ENCODE data around the gene EXOC6.

Gene EXOC6

GRCh38 chr10:93026072-93026471, 177.8 kb downstream of the EXOC6 start:
- no peak overlapping the region for H2BK120ac ChIP-seq (ENCODE audit: insufficient read depth, low read length, poor library complexity)
- no CpG with 5 or more reads among the region's 2 CpGs for whole genome bisulfite sequencing (ENCODE audit: extremely low coverage, insufficient coverage, insufficient read length)
- peaks cover 4% of the 10 kb centered on the region for H3K79me1 ChIP-seq (ENCODE audit: low read length)
- H3K4me1 ChIP-seq (ENCODE audit: control insufficient read depth in 1 of 2, insufficient read depth in 2 of 2, low read length in 2 of 2) = peaks cover 3% of the 10 kb centered on the region in 2 experiments
- no peak overlapping the region for H2AFZ ChIP-seq (ENCODE audit: insufficient read depth, low read length, poor library complexity)
- H4K12ac ChIP-seq (ENCODE audit: low read depth, low read length) = no peak overlapping the region
- no peak overlapping the region for H3K14ac ChIP-seq (ENCODE audit: low read length)
- no peak for DNase-seq
- no peak overlapping the region for H2BK5ac ChIP-seq (ENCODE audit: low read depth, low read length, poor library complexity)
- H4K91ac ChIP-seq (ENCODE audit: low read depth, low read length) = no peak overlapping the region
- H3K18ac ChIP-seq (ENCODE audit: low read length) = no peak overlapping the region
- H3K23ac ChIP-seq (ENCODE audit: low read length) = no peak overlapping the region
- H2BK12ac ChIP-seq (ENCODE audit: low read length) = no peak overlapping the region
- H3K79me2 ChIP-seq (ENCODE audit: control insufficient read depth, insufficient read depth, low read length, poor library complexity) = no peaks in the 10 kb centered on the region
- no peak overlapping the region for H3K9ac ChIP-seq (ENCODE audit: low read length)
- no peak overlapping the region for H3K27ac ChIP-seq (ENCODE audit: low read depth, low read length)
- H3K36me3 ChIP-seq (ENCODE audit: control insufficient read depth in 1 of 2, insufficient read depth in 2 of 2, low read length in 2 of 2) = no peaks in the 10 kb centered on the region
- no peak overlapping the region for H2AK5ac ChIP-seq (ENCODE audit: low read length)
- H3K4me3 ChIP-seq (ENCODE audit: low read depth, low read length) = no peak overlapping the region
- H4K8ac ChIP-seq (ENCODE audit: low read depth, low read length) = no peak overlapping the region
- no peak overlapping the region for H3K4ac ChIP-seq (ENCODE audit: low read depth, low read length)
- no peak overlapping the region for H3K4me2 ChIP-seq (ENCODE audit: low read length)
- no peaks in the 10 kb centered on the region for H3K27me3 ChIP-seq (ENCODE audit: insufficient read depth, low read length)
- peaks cover 2% of the 10 kb centered on the region for H3K9me3 ChIP-seq (ENCODE audit: insufficient read depth, low read depth, low read length)

GRCh38 chr10:93027508-93027907, 179.2 kb downstream of the EXOC6 start:
- H3K36me3 ChIP-seq (ENCODE audit: control insufficient read depth in 1 of 2, insufficient read depth in 2 of 2, low read length in 2 of 2) = no peaks in the 10 kb centered on the region
- no peak overlapping the region for H3K4ac ChIP-seq (ENCODE audit: low read depth, low read length)
- peaks cover 4% of the 10 kb centered on the region for H3K79me1 ChIP-seq (ENCODE audit: low read length)
- H2AK5ac ChIP-seq (ENCODE audit: low read length) = no peak overlapping the region
- H3K27ac ChIP-seq (ENCODE audit: low read depth, low read length) = no peak overlapping the region
- H3K4me3 ChIP-seq (ENCODE audit: low read depth, low read length) = no peak overlapping the region
- H3K4me2 ChIP-seq (ENCODE audit: low read length) = no peak overlapping the region
- no peaks in the 10 kb centered on the region for H3K79me2 ChIP-seq (ENCODE audit: control insufficient read depth, insufficient read depth, low read length, poor library complexity)
- H3K9me3 ChIP-seq (ENCODE audit: insufficient read depth, low read depth, low read length) = peaks cover 4% of the 10 kb centered on the region
- DNase-seq = no peak
- H2BK12ac ChIP-seq (ENCODE audit: low read length) = no peak overlapping the region
- no peak overlapping the region for H4K8ac ChIP-seq (ENCODE audit: low read depth, low read length)
- no peak overlapping the region for H2BK120ac ChIP-seq (ENCODE audit: insufficient read depth, low read length, poor library complexity)
- no peak overlapping the region for H2BK5ac ChIP-seq (ENCODE audit: low read depth, low read length, poor library complexity)
- no peaks in the 10 kb centered on the region for H3K27me3 ChIP-seq (ENCODE audit: insufficient read depth, low read length)
- no peak overlapping the region for H3K14ac ChIP-seq (ENCODE audit: low read length)
- H2AFZ ChIP-seq (ENCODE audit: insufficient read depth, low read length, poor library complexity) = no peak overlapping the region
- peaks cover 3 to 8% of the 10 kb centered on the region in 2 experiments for H3K4me1 ChIP-seq (ENCODE audit: control insufficient read depth in 1 of 2, insufficient read depth in 2 of 2, low read length in 2 of 2)
- no peak overlapping the region for H3K23ac ChIP-seq (ENCODE audit: low read length)
- no peak overlapping the region for H4K91ac ChIP-seq (ENCODE audit: low read depth, low read length)
- H3K18ac ChIP-seq (ENCODE audit: low read length) = no peak overlapping the region
- H4K12ac ChIP-seq (ENCODE audit: low read depth, low read length) = no peak overlapping the region
- H3K9ac ChIP-seq (ENCODE audit: low read length) = no peak overlapping the region

- H3K4me2 ChIP-seq (ENCODE audit: low read length) = no peak overlapping the region
- H2BK12ac ChIP-seq (ENCODE audit: low read length) = no peak overlapping the region
- peaks cover 4% of the 10 kb centered on the region for H3K79me1 ChIP-seq (ENCODE audit: low read length)
- peak in 1 of 2 donors; percentile 40 for DNase-seq
- no peaks in the 10 kb centered on the region for H3K27me3 ChIP-seq (ENCODE audit: insufficient read depth, low read length)
- no peak overlapping the region for H2BK120ac ChIP-seq (ENCODE audit: insufficient read depth, low read length, poor library complexity)
- H3K27ac ChIP-seq (ENCODE audit: low read depth, low read length) = no peak overlapping the region
- H3K18ac ChIP-seq (ENCODE audit: low read length) = no peak overlapping the region
- peaks cover 3 to 8% of the 10 kb centered on the region in 2 experiments for H3K4me1 ChIP-seq (ENCODE audit: control insufficient read depth in 1 of 2, insufficient read depth in 2 of 2, low read length in 2 of 2)
- H3K23ac ChIP-seq (ENCODE audit: low read length) = no peak overlapping the region
- no peak overlapping the region for H2BK5ac ChIP-seq (ENCODE audit: low read depth, low read length, poor library complexity)
- H4K8ac ChIP-seq (ENCODE audit: low read depth, low read length) = no peak overlapping the region
- no peak overlapping the region for H2AFZ ChIP-seq (ENCODE audit: insufficient read depth, low read length, poor library complexity)
- no peak overlapping the region for H3K14ac ChIP-seq (ENCODE audit: low read length)
- H4K91ac ChIP-seq (ENCODE audit: low read depth, low read length) = no peak overlapping the region
- no peaks in the 10 kb centered on the region for H3K79me2 ChIP-seq (ENCODE audit: control insufficient read depth, insufficient read depth, low read length, poor library complexity)
- H3K4ac ChIP-seq (ENCODE audit: low read depth, low read length) = no peak overlapping the region
- WGBS (ENCODE audit: extremely low coverage, insufficient coverage, insufficient read length) = no CpG with 5 or more reads among the region's 2 CpGs
- H4K12ac ChIP-seq (ENCODE audit: low read depth, low read length) = no peak overlapping the region
- no peaks in the 10 kb centered on the region for H3K36me3 ChIP-seq (ENCODE audit: control insufficient read depth in 1 of 2, insufficient read depth in 2 of 2, low read length in 2 of 2)
- H3K9ac ChIP-seq (ENCODE audit: low read length) = no peak overlapping the region
- H2AK5ac ChIP-seq (ENCODE audit: low read length) = no peak overlapping the region
- H3K4me3 ChIP-seq (ENCODE audit: low read depth, low read length) = no peak overlapping the region
- H3K9me3 ChIP-seq (ENCODE audit: insufficient read depth, low read depth, low read length) = peaks cover 4% of the 10 kb centered on the region
Measured at GRCh38 chr10:93028883-93029282, 180.6 kb downstream of the EXOC6 start.

- Histone ChIP-seq H3K36me3 (ENCODE audit: control insufficient read depth in 1 of 2, insufficient read depth in 2 of 2, low read length in 2 of 2) (no peaks in the 10 kb centered on the region), H3K79me1 (ENCODE audit: low read length) (peaks cover 4% of the 10 kb centered on the region), H3K18ac (ENCODE audit: low read length) (no peak overlapping the region), H3K4me3 (ENCODE audit: low read depth, low read length) (no peak overlapping the region), H4K12ac (ENCODE audit: low read depth, low read length) (no peak overlapping the region), H2AK5ac (ENCODE audit: low read length) (no peak overlapping the region), H3K14ac (ENCODE audit: low read length) (no peak overlapping the region), H3K4ac (ENCODE audit: low read depth, low read length) (no peak overlapping the region), H3K23ac (ENCODE audit: low read length) (no peak overlapping the region), H2BK12ac (ENCODE audit: low read length) (no peak overlapping the region), H3K27me3 (ENCODE audit: insufficient read depth, low read length) (no peaks in the 10 kb centered on the region), H3K9me3 (ENCODE audit: insufficient read depth, low read depth, low read length) (peaks cover 4% of the 10 kb centered on the region), H4K8ac (ENCODE audit: low read depth, low read length) (no peak overlapping the region), H2BK5ac (ENCODE audit: low read depth, low read length, poor library complexity) (peak overlapping the region; percentile 84), H3K9ac (ENCODE audit: low read length) (no peak overlapping the region), H3K4me2 (ENCODE audit: low read length) (no peak overlapping the region), H3K79me2 (ENCODE audit: control insufficient read depth, insufficient read depth, low read length, poor library complexity) (no peaks in the 10 kb centered on the region), H4K91ac (ENCODE audit: low read depth, low read length) (peak overlapping the region; percentile 80), H2BK120ac (ENCODE audit: insufficient read depth, low read length, poor library complexity) (peak overlapping the region; percentile 91), H3K27ac (ENCODE audit: low read depth, low read length) (peak overlapping the region; percentile 14), H2AFZ (ENCODE audit: insufficient read depth, low read length, poor library complexity) (no peak overlapping the region), H3K4me1 (ENCODE audit: control insufficient read depth in 1 of 2, insufficient read depth in 2 of 2, low read length in 2 of 2) (peaks cover 3 to 8% of the 10 kb centered on the region in 2 experiments)
- peak; percentile 39 to 87 for DNase-seq
Measured at GRCh38 chr10:93030409-93030808, 182.1 kb downstream of the EXOC6 start.
